OCI-M2 (cell line): ENCODE data around the gene MVB12B.

ENCODE experiments used
- DNase-seq: peaks from one replicate; lab custom pipeline; 2025; ENCODE audit not compliant: unreplicated experiment; lab: John Stamatoyannopoulos, UW

Gene MVB12B

GRCh38 chr9:126361810-126362238, 35.2 kb downstream of the MVB12B start:
- no peak for DNase-seq

- DNase-seq = no peak
Observed at GRCh38 chr9:126363250-126363649, 36.6 kb downstream of the MVB12B start.

- DNase-seq = no peak
Observed at GRCh38 chr9:126363847-126364671, 37.4 kb downstream of the MVB12B start.

- no peak for DNase-seq
Observed at GRCh38 chr9:126365780-126366179, 39.2 kb downstream of the MVB12B start.

GRCh38 chr9:126366366-126367011, 39.9 kb downstream of the MVB12B start:
- DNase-seq = no peak

- no peak for DNase-seq
Observed at GRCh38 chr9:126367139-126367538, 40.5 kb downstream of the MVB12B start.

- DNase-seq = no peak
Observed at GRCh38 chr9:126367616-126368015, 41.0 kb downstream of the MVB12B start.

GRCh38 chr9:126368020-126368419, 41.4 kb downstream of the MVB12B start:
- no peak for DNase-seq

GRCh38 chr9:126371007-126371870, 44.6 kb downstream of the MVB12B start:
- no peak for DNase-seq

GRCh38 chr9:126372716-126373115, 46.1 kb downstream of the MVB12B start:
- DNase-seq = no peak

GRCh38 chr9:126373241-126373640, 46.6 kb downstream of the MVB12B start:
- DNase-seq = no peak

- no peak for DNase-seq
Observed at GRCh38 chr9:126374366-126374781, 47.7 kb downstream of the MVB12B start.

GRCh38 chr9:126375386-126375785, 48.8 kb downstream of the MVB12B start:
- no peak for DNase-seq

GRCh38 chr9:126376311-126377175, 49.9 kb downstream of the MVB12B start:
- DNase-seq = no peak

- no peak for DNase-seq
Observed at GRCh38 chr9:126377176-126377509, 50.5 kb downstream of the MVB12B start.

GRCh38 chr9:126377536-126377935, 50.9 kb downstream of the MVB12B start:
- DNase-seq = no peak

GRCh38 chr9:126378761-126379160, 52.1 kb downstream of the MVB12B start:
- DNase-seq = no peak

GRCh38 chr9:126379661-126380360, 53.2 kb downstream of the MVB12B start:
- no peak for DNase-seq

GRCh38 chr9:126380447-126380846, 53.8 kb downstream of the MVB12B start:
- no peak for DNase-seq

- DNase-seq = no peak
Observed at GRCh38 chr9:126381195-126381594, 54.6 kb downstream of the MVB12B start.
